Loucy (cell line): ENCODE results near the gene MAN2A1.

Source experiments
- H2AFZ ChIP-seq: fragments of 200-600 bp; sonication (generic); 2 replicates; pipeline ENCODE4 v1.6.0; 2016; ENCODE audit warnings: antibody characterized with exemption, mild to moderate bottlenecking, low read length, moderate library complexity
- H3F3A ChIP-seq: fragments of 200-600 bp; 2 replicates; pipeline ENCODE4 v1.6.0; 2016; ENCODE audit warnings: antibody characterized with exemption, low read depth, mild to moderate bottlenecking
- H3K27me3 ChIP-seq: fragments of 200-600 bp; sonication (generic); 2 replicates; pipeline ENCODE4 v1.6.1; 2014; ENCODE audit warnings: low read length, mild to moderate bottlenecking; ENCODE audit not compliant: insufficient read depth, poor library complexity, severe bottlenecking
- H3K36me3 ChIP-seq: fragments of 200-600 bp; sonication (generic); 2 replicates; pipeline ENCODE4 v1.6.1; 2016; ENCODE audit warnings: low read length; ENCODE audit not compliant: insufficient read depth
- H3K4me1 ChIP-seq: fragments of 200-600 bp; sonication (generic); 2 replicates; pipeline ENCODE4 v1.5.1; 2014; ENCODE audit warnings: low read length, mild to moderate bottlenecking; ENCODE audit not compliant: insufficient read depth, poor library complexity, severe bottlenecking
- H3K4me2 ChIP-seq: fragments of 200-600 bp; sonication (generic); 2 replicates; pipeline ENCODE4 v1.6.0; 2014; ENCODE audit warnings: antibody characterized with exemption, low read length, low read depth, mild to moderate bottlenecking; ENCODE audit not compliant: poor library complexity, severe bottlenecking
- H3K4me3 ChIP-seq: fragments of 200-600 bp; sonication (generic); 2 replicates; pipeline ENCODE4 v1.5.1; 2014; ENCODE audit warnings: low read length, mild to moderate bottlenecking, mixed read lengths; ENCODE audit not compliant: poor library complexity, severe bottlenecking
- H3K79me2 ChIP-seq: fragments of 200-600 bp; sonication (generic); 2 replicates; pipeline ENCODE4 v1.6.1; 2014; ENCODE audit warnings: low read length; ENCODE audit not compliant: insufficient read depth
- H3K9ac ChIP-seq: fragments of 200-600 bp; sonication (generic); 2 replicates; pipeline ENCODE4 v1.6.0; 2014; ENCODE audit warnings: mild to moderate bottlenecking, low read depth, low read length, moderate library complexity; ENCODE audit not compliant: poor library complexity, severe bottlenecking
- H3K9me2 ChIP-seq: fragments of 200-600 bp; sonication (generic); replicated peaks from 2 replicates; pipeline ENCODE4 v1.6.1; 2016; ENCODE audit warnings: low read depth, low read length, mixed read lengths
- H3K9me3 ChIP-seq: fragments of 200-600 bp; sonication (generic); 2 replicates; pipeline ENCODE4 v1.6.1; 2014; ENCODE audit warnings: mild to moderate bottlenecking, antibody characterized with exemption, low read length, low read depth; ENCODE audit not compliant: insufficient read depth
- H4K20me1 ChIP-seq: fragments of 200-600 bp; sonication (generic); 2 replicates; pipeline ENCODE4 v1.6.0; 2014; ENCODE audit warnings: antibody characterized with exemption, low read length, mild to moderate bottlenecking; ENCODE audit not compliant: insufficient read depth, poor library complexity, severe bottlenecking
- CTCF ChIP-seq: fragments of 200-600 bp; sonication (generic); conservative IDR thresholded peaks from 2 replicates; pipeline ENCODE4 v1.5.1; 2014; ENCODE audit warnings: mild to moderate bottlenecking, antibody characterized with exemption, low read length
- EZH2phosphoT487 ChIP-seq: fragments of 200-600 bp; IDR thresholded peaks from 2 replicates; pipeline ENCODE4 v1.6.1; 2018; ENCODE audit warnings: antibody characterized with exemption, mild to moderate bottlenecking, moderate library complexity, borderline replicate concordance

Gene MAN2A1

DNA sequence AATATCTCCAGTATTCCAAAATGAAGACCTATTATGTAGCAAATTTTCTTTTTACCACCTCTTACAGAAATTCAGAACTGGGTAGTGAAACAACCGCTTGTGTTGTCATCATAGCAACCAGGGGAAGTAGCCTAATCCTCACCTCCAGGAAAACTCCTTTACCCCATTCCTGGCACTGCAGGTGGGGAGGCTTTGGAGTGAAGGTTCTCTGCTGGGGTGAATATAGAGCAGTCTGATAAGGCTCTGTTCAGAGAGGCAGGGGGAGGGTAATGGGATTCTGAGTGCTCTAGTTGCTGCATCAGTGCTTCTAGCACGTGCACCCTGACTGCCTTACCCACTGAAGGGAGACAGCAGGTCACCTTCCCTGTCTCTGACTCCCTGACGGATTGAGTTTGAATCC lies 116.2 kb downstream of the MAN2A1 start:
- no peaks in the 10 kb centered on the region for H3K36me3 ChIP-seq
- no peaks in the 10 kb centered on the region for H4K20me1 ChIP-seq
- no peaks in the 10 kb centered on the region for H3K79me2 ChIP-seq
- H2AFZ ChIP-seq = no peak overlapping the region
- H3K4me3 ChIP-seq = no peak overlapping the region
- H3K4me2 ChIP-seq = no peak overlapping the region
- no peaks in the 10 kb centered on the region for H3K9me3 ChIP-seq
- TF ChIP-seq EZH2phosphoT487 = no peak
- no peak for TF ChIP-seq CTCF
- H3K9me2 ChIP-seq = no peaks in the 10 kb centered on the region
- H3K27me3 ChIP-seq = no peaks in the 10 kb centered on the region
- no peaks in the 10 kb centered on the region for H3F3A ChIP-seq
- no peaks in the 10 kb centered on the region for H3K4me1 ChIP-seq
- H3K9ac ChIP-seq = no peak overlapping the region

GRCh38 chr5:109812698-109813097 lies 123.0 kb downstream of the MAN2A1 start:
- Histone ChIP-seq H3K4me2 (no peak overlapping the region), H3K36me3 (peaks cover 6% of the 10 kb centered on the region; the same call in 1 of the 2 replicates)

GRCh38 chr5:109816732-109817131 lies 127.0 kb downstream of the MAN2A1 start:
- no peaks in the 10 kb centered on the region for H3K27me3 ChIP-seq
- H3K4me2 ChIP-seq = no peak overlapping the region
- H3K4me1 ChIP-seq = no peaks in the 10 kb centered on the region
- no peaks in the 10 kb centered on the region for H3F3A ChIP-seq
- peaks cover 15% of the 10 kb centered on the region; the same call in 1 of the 2 replicates for H3K36me3 ChIP-seq
- no peaks in the 10 kb centered on the region for H3K9me3 ChIP-seq
- no peak overlapping the region for H2AFZ ChIP-seq
- TF ChIP-seq EZH2phosphoT487 (no peak), CTCF (no peak)
- H3K9ac ChIP-seq = no peak overlapping the region
- no peaks in the 10 kb centered on the region for H3K79me2 ChIP-seq
- no peak overlapping the region for H3K4me3 ChIP-seq
- H4K20me1 ChIP-seq = no peaks in the 10 kb centered on the region
- H3K9me2 ChIP-seq = no peaks in the 10 kb centered on the region

More at GRCh38 chr5:109812698-109813097, 123.0 kb downstream of the MAN2A1 start:
- no peak for TF ChIP-seq EZH2phosphoT487
- Histone ChIP-seq H3F3A (no peaks in the 10 kb centered on the region), H3K9me3 (no peaks in the 10 kb centered on the region), H3K27me3 (no peaks in the 10 kb centered on the region), H3K9ac (no peak overlapping the region), H3K4me1 (no peaks in the 10 kb centered on the region), H3K9me2 (no peaks in the 10 kb centered on the region), H3K79me2 (no peaks in the 10 kb centered on the region), H4K20me1 (no peaks in the 10 kb centered on the region), H2AFZ (no peak overlapping the region), H3K4me3 (no peak overlapping the region)

DNA sequence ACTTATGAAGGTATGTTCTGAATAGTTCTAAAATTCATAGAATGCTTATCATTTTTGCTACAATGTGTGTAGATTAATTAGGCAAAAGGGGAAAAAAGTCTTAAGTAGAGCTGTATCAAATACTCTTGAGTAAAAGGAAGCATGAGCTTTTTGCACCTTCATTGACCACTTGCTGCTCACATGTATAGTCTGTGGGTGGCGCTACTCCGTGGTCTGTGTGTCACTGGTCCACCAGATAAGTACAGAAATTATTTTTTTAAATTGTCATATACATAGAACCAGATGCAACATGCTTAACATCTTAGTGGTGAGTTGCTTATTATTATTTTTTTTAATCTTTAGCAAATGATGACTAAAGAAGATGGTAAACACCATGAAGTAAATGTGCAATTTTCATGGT lies 130.2 kb downstream of the MAN2A1 start:
- Histone ChIP-seq H3K27me3 (no peaks in the 10 kb centered on the region), H3K4me2 (no peak overlapping the region), H3K9me2 (no peaks in the 10 kb centered on the region), H2AFZ (no peak overlapping the region), H3F3A (no peaks in the 10 kb centered on the region), H3K4me3 (no peak overlapping the region), H3K36me3 (peaks cover 18% of the 10 kb centered on the region; the same call in 1 of the 2 replicates), H3K79me2 (no peaks in the 10 kb centered on the region), H3K9ac (no peak overlapping the region), H3K9me3 (no peaks in the 10 kb centered on the region), H3K4me1 (no peaks in the 10 kb centered on the region), H4K20me1 (no peaks in the 10 kb centered on the region)
- TF ChIP-seq EZH2phosphoT487 = no peak
- peak; percentile 38 for TF ChIP-seq CTCF
